GM10248 (cell line): ENCODE measurements around the gene NAV3.

ENCODE experiments used
- CTCF ChIA-PET: fragments of 300-600 bp; sonication (Branson Sonifier 250); formaldehyde crosslinking; extraction: SDS; loops from one replicate; lab custom pipeline; 2021; ENCODE audit warnings: antibody characterized with exemption; lab: Yijun Ruan, JAX
- POLR2A ChIA-PET: fragments of 350-650 bp; sonication (Branson Sonifier 250); formaldehyde crosslinking; extraction: SDS; loops from one replicate; lab custom pipeline; 2020; ENCODE audit warnings: antibody characterized with exemption; lab: Yijun Ruan, JAX
- DNase-seq: peaks from one replicate; pipeline ENCODE4 v3.0.0; 2012; ENCODE audit errors: extremely low spot score
- TF ChIP-seq, protein P1 (sequence below): IDR thresholded peaks from 2 replicates; pipeline ENCODE4 v1.5.1; 2012; ENCODE audit warnings: mild to moderate bottlenecking, low read depth; ENCODE audit errors: extremely low read depth, missing control alignments, control extremely low read depth

The NAV3 gene

GRCh38 chr12:78155546-78155945, 324.9 kb downstream of the NAV3 start:
- ChIA-PET POLR2A (no interaction called here), CTCF (interaction anchor here (1.0 kb wide), 1 partner anchor 9 kb away, joined by 4 read pairs; no protein-coding TSS in a partner anchor)
- DNase-seq = no peak
- TF ChIP-seq, protein P1, sequence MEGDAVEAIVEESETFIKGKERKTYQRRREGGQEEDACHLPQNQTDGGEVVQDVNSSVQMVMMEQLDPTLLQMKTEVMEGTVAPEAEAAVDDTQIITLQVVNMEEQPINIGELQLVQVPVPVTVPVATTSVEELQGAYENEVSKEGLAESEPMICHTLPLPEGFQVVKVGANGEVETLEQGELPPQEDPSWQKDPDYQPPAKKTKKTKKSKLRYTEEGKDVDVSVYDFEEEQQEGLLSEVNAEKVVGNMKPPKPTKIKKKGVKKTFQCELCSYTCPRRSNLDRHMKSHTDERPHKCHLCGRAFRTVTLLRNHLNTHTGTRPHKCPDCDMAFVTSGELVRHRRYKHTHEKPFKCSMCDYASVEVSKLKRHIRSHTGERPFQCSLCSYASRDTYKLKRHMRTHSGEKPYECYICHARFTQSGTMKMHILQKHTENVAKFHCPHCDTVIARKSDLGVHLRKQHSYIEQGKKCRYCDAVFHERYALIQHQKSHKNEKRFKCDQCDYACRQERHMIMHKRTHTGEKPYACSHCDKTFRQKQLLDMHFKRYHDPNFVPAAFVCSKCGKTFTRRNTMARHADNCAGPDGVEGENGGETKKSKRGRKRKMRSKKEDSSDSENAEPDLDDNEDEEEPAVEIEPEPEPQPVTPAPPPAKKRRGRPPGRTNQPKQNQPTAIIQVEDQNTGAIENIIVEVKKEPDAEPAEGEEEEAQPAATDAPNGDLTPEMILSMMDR = no peak

DNA sequence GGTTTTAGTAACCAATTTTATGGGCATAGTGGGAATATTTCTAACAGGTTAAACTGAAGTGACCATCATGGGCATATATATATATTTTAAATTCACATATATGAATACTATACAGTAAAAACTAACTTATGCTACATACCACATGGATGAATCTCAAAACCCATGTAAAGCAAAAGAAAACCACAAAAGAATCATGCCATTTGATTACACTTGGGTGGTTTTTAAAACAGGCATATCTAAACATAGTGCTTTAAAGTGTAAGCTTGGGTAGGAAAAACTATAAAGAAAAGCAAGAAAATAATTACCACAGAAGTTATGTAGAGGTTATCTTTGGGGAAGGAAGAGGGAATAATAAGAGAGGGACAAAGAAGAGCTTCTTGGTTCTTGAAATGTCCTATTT, 326.1 kb downstream of the NAV3 start:
- ChIA-PET CTCF (interaction anchor here (1.0 kb wide), 1 partner anchor 10 kb away, joined by 3 read pairs; no protein-coding TSS in a partner anchor), POLR2A (no interaction called here)
- TF ChIP-seq, protein P1 = no peak
- DNase-seq = no peak

- no peak for DNase-seq
- TF ChIP-seq, protein P1 = no peak
- ChIA-PET CTCF (interaction anchor here (1.0 kb wide), 1 partner anchor 11 kb away, joined by 3 read pairs; no protein-coding TSS in a partner anchor), POLR2A (no interaction called here)
Observed at GRCh38 chr12:78157199-78157598, 326.5 kb downstream of the NAV3 start.

GRCh38 chr12:78164154-78164553, 333.5 kb downstream of the NAV3 start:
- TF ChIP-seq, protein P1 = no peak
- ChIA-PET CTCF (interaction anchor here (0.9 to 1.5 kb wide), 3 partner anchors 17 to 47 kb away, joined by 3 to 4 read pairs (median 3); no protein-coding TSS in a partner anchor), POLR2A (no interaction called here)
- DNase-seq = no peak

DNA sequence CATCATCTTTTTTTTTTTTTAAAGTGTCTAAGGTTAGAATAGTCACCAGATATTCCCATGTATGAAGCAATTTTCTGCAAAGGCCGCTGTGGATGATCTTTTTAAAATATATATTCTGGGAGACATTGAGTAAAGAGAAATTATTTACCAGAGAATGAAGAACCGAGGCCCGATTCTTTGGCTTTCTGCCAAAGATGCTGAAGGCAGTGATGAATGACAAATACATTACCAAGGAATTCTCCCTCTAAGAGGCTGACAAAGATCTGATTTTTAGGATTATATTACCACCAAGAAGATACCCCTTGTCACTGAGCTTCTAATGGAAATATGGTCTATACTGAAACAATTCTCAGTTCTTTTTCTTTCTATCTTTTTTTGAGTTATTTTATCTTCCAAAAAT, 336.8 kb downstream of the NAV3 start:
- no peak for DNase-seq
- CTCF ChIA-PET = no interaction called here
- TF ChIP-seq, protein P1 = no peak
- POLR2A ChIA-PET = no interaction called here

DNA sequence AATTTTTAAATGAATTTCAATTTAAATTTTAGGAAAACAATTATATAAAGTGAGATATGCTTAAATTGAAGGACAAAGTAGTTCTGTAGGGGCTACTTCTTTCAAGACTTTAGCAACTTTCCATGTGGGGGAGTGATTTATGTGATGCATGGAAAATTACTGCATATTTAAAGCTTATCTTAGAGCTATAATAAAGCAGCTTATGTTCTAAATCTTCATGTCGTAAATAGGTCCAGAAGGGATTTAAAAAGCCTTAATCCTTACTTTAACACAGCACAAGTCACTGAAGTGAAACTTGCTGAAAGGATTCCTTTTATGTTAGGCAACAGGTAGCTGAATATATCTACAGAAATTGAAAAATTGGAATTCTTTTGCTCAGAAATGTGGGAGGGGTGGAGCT, 340.4 kb downstream of the NAV3 start:
- ChIA-PET CTCF (interaction anchor here (1.0 to 1.3 kb wide), 2 partner anchors 11 to 13 kb away, joined by 3 read pairs; no protein-coding TSS in a partner anchor), POLR2A (no interaction called here)
- no peak for DNase-seq
- TF ChIP-seq, protein P1 = no peak
